NT2/D1 (cell line): ENCODE measurements around the gene KCNH1.
A peak's percentile ranks its signal among the peaks of the same experiment; 100 is the strongest.

Experiments
- DNase-seq: peaks from one replicate; pipeline ENCODE4 v3.0.0-alpha.2; 2011; ENCODE audit warnings: low read depth, low spot score
- H3K27me3 ChIP-seq: 2 replicates; pipeline ENCODE4 v1.6.0; 2011; ENCODE audit warnings: mild to moderate bottlenecking; ENCODE audit not compliant: insufficient read length, insufficient read depth
- H3K36me3 ChIP-seq: 2 replicates; pipeline ENCODE4 v1.6.1; 2011; ENCODE audit warnings: mild to moderate bottlenecking, low read length, mixed read lengths; ENCODE audit not compliant: insufficient read depth, insufficient read length
- H3K4me1 ChIP-seq: 2 replicates; pipeline ENCODE4 v1.5.1; 2011; ENCODE audit not compliant: insufficient read depth, insufficient read length
- H3K4me3 ChIP-seq: 2 replicates; pipeline ENCODE4 v1.5.1; 2011; ENCODE audit warnings: low read depth; ENCODE audit not compliant: insufficient read length
- H3K9ac ChIP-seq: 2 replicates; pipeline ENCODE4 v1.6.0; 2011; ENCODE audit warnings: low read depth; ENCODE audit not compliant: insufficient read length
- H3K9me3 ChIP-seq: 2 replicates; pipeline ENCODE4 v1.5.1; 2011; ENCODE audit warnings: mild to moderate bottlenecking, low read length; ENCODE audit not compliant: insufficient read depth
- SUZ12 ChIP-seq: IDR thresholded peaks from 2 replicates; pipeline ENCODE4 v1.6.1; 2011; ENCODE audit not compliant: insufficient read length, insufficient read depth; ENCODE audit errors: extremely low read depth
- YY1 ChIP-seq: IDR thresholded peaks from 2 replicates; pipeline ENCODE4 v1.6.1; 2011; ENCODE audit not compliant: insufficient read length, insufficient read depth
- ZNF274 ChIP-seq: IDR thresholded peaks from 2 replicates; pipeline ENCODE4 v1.6.1; 2011; ENCODE audit warnings: mild to moderate bottlenecking, low read depth, low read length

KCNH1 gene

DNA sequence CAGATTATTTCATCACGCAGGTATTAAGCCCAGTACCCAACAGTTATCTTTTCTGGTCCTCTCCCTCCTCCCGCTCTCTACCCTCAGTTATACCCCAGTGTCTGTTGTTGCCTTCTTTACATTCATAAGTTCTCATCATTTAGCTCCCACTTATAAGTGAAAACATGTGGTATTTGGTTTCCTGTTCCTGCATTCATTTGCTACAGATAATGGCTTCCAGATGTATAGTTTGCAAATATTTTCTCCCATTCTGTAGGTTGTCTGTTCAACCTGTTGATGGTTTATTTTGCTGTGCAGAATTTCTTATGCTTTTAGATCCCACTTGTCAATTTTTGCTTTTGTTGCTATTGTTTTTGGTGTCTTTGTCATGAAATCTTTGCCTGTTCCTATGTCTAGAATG lies 21.1 kb upstream of the KCNH1 start:
- H3K4me3 ChIP-seq = no peak overlapping the region
- H3K27me3 ChIP-seq = no peaks in the 10 kb centered on the region
- no peaks in the 10 kb centered on the region for H3K9me3 ChIP-seq
- no peak overlapping the region for H3K9ac ChIP-seq
- DNase-seq = no peak
- H3K4me1 ChIP-seq = no peaks in the 10 kb centered on the region
- TF ChIP-seq ZNF274 (no peak), YY1 (no peak), SUZ12 (no peak)
- no peaks in the 10 kb centered on the region for H3K36me3 ChIP-seq

DNA sequence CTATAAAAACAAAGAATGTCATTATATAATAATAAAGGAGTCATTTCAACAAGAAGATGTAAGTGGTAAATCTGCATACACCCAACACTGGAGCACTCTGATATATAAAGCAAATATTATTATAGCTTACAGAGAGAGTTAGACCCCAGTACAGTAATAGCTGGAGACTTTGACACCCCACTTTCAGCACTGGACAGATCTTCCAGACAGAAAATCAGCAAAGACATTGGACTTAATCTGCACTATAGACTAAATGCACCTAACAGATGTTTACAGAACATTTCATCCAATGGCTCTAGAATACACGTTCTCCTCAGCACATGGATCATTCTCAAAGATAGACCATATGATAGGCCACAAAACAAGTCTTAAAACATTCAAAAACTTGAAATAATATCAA lies 20.0 kb upstream of the KCNH1 start:
- no peaks in the 10 kb centered on the region for H3K4me1 ChIP-seq
- no peaks in the 10 kb centered on the region for H3K36me3 ChIP-seq
- no peak for DNase-seq
- no peaks in the 10 kb centered on the region for H3K27me3 ChIP-seq
- no peak for TF ChIP-seq SUZ12
- no peak for TF ChIP-seq ZNF274
- TF ChIP-seq YY1 = no peak
- no peaks in the 10 kb centered on the region for H3K9me3 ChIP-seq
- H3K9ac ChIP-seq = no peak overlapping the region
- H3K4me3 ChIP-seq = no peak overlapping the region

DNA sequence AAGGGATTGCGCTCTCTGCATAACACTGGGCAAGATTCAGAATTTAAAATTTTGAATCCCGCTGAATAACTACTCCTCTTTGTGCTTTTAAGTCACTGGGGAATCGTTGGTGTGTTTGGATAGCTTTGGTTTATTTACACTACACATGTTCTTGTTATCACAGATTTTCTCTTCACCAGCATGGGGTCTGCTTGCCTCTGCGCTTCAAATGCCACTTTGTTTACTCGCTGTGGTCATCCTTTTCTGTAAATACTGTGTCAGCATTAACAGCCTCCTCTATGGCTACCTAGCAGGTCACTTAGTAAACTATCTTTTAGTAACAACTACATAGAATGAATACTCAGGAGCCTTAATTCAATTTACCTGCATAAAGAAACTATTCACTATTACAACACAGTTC lies 14.4 kb upstream of the KCNH1 start:
- DNase-seq = no peak
- H3K27me3 ChIP-seq = no peaks in the 10 kb centered on the region
- no peak for TF ChIP-seq ZNF274
- peaks cover 4% of the 10 kb centered on the region for H3K4me1 ChIP-seq
- H3K36me3 ChIP-seq = no peaks in the 10 kb centered on the region
- no peak overlapping the region for H3K4me3 ChIP-seq
- H3K9me3 ChIP-seq = no peaks in the 10 kb centered on the region
- no peak overlapping the region for H3K9ac ChIP-seq

DNA sequence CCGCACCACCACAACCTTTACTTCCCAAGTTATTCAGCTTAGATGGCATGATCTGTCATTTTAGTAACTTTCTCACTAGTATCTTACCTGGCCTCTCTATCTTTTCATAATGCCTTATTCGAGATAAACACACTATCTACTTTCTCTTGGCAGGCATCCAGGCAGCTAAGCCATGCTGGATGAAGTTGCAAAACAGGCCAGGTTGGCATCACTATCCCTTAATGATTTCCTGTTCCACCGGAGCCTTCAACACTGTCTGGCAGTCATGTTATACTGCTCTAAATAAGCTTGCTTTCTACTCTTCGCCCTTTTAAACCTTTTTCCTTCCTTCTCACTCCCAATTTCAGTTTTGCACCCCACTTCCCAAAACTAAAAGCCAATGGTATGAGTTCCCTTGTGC lies 12.0 kb upstream of the KCNH1 start:
- H3K9me3 ChIP-seq = no peaks in the 10 kb centered on the region
- H3K27me3 ChIP-seq = no peaks in the 10 kb centered on the region
- peaks cover 4% of the 10 kb centered on the region for H3K4me1 ChIP-seq
- no peak for DNase-seq
- no peaks in the 10 kb centered on the region for H3K36me3 ChIP-seq
- H3K9ac ChIP-seq = no peak overlapping the region
- no peak overlapping the region for H3K4me3 ChIP-seq
- TF ChIP-seq SUZ12 (no peak), ZNF274 (no peak), YY1 (no peak)

DNA sequence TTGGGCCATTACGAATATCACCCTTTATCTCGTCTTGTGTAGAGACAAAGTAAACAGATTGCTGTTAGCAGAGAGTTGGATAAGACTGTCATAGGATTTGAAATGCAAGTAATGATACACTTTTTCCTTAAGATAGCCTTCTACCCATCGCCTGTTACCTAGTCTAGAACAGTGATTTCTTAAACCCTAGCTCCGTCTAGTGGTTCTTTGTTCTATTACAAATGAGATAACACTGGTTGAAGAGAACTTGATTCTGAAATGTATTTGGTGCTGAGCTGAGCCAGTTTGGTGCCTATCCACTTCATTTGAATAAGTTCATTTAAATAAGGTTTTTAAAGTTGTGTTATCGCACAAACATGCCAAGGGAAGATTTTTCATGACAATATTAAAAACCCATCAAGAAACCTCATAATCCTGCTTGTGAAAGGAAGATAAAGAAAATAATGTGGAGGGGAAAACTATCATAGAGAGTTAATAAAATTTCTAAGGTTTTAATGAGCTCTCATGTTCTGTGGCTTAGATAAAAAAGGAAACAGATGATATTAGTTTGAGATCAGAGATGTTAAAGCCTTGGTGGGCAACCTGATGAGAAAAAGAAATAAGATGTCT lies 1.5 kb upstream of the KCNH1 start:
- peak; percentile 66 for DNase-seq
- Histone ChIP-seq H3K9me3 (no peaks in the 10 kb centered on the region), H3K9ac (no peak overlapping the region), H3K27me3 (peaks cover 20% of the 10 kb centered on the region), H3K4me3 (no peak overlapping the region), H3K36me3 (no peaks in the 10 kb centered on the region), H3K4me1 (no peaks in the 10 kb centered on the region)
- TF ChIP-seq ZNF274 = no peak
- no peak for TF ChIP-seq YY1
- TF ChIP-seq SUZ12 = no peak

DNA sequence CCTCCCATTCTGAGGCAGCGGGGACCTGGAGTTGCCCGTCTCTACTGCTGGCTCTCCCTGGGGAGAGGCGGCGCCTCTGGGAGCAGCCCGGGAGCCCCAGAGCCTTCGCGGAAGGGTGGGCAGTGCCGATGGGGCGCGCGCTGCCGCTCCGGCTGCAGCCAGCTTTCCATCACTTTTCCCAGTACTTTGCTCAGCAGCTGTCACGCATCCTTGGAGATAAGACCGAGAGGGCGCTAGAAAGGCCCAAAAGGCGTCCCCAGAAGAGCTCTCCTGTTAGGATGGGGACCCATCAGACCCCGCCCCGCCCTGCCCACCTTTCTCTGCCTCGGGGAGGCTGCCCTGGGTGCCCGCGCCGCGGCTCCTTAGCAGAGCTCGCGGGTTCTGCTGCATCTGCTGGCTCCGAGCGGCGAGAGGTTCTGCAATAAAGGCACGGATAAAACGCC lies 534 bp downstream of the KCNH1 start:
- H3K9ac ChIP-seq = peak overlapping the region; percentile 65
- DNase-seq = peak; percentile 38
- H3K36me3 ChIP-seq = no peaks in the 10 kb centered on the region
- no peaks in the 10 kb centered on the region for H3K4me1 ChIP-seq
- no peaks in the 10 kb centered on the region for H3K9me3 ChIP-seq
- H3K4me3 ChIP-seq = peak overlapping the region; percentile 48
- H3K27me3 ChIP-seq = peaks cover 20% of the 10 kb centered on the region
- TF ChIP-seq YY1 (no peak), ZNF274 (no peak), SUZ12 (no peak)

DNA sequence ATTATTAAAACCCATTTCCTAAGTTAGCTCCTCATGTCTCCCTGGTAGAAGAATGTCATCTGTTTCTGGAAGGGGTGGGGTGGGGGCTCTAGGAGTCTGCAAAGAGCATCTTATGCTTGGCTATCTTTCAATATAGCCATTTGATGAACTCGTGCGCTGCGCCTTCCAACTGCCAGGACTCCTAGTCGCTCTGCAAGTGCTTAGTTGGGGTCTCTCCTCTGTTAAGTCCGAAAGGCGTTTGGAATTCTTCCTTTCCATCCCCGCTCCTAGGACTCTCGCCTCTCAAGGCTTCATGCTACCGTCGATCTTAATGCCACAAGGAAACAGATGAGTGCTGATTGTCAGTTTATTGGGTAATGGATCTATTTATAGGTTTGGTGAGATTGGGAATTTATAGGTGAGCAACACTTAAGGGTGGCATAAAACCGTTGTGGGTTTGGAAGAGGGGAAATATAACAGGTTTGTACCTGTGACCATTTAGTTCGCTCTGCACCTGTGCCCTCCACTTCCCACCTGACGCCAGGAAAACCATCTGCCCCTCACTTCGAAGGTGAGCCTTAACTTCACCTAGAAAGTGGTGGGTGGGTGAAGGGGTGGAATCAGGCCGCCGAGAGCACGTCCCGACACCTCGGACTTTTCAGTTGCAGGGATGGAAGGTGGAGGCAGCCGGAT lies 1.1 kb downstream of the KCNH1 start:
- Histone ChIP-seq H3K4me1 (no peaks in the 10 kb centered on the region), H3K36me3 (no peaks in the 10 kb centered on the region), H3K9me3 (no peaks in the 10 kb centered on the region), H3K27me3 (peaks cover 20% of the 10 kb centered on the region), H3K4me3 (peak overlapping the region; percentile 48), H3K9ac (peak overlapping the region; percentile 65)
- TF ChIP-seq SUZ12 (no peak), YY1 (no peak), ZNF274 (no peak)
- no peak for DNase-seq
